SK-N-MC (cell line): ENCODE measurements around the gene GLTPD2.

Experiments used
- FOXP2 ChIP-seq: optimal IDR thresholded peaks from 2 replicates; pipeline ENCODE3; 2011; ENCODE audit warnings: mild to moderate bottlenecking, moderate library complexity; ENCODE audit not compliant: insufficient read depth; ENCODE audit errors: extremely low read length, control extremely low read depth
- POLR2AphosphoS5 ChIP-seq: IDR thresholded peaks from 2 replicates; pipeline ENCODE4 v1.6.1; 2012; ENCODE audit warnings: mild to moderate bottlenecking, low read depth, low read length, borderline replicate concordance

DNA sequence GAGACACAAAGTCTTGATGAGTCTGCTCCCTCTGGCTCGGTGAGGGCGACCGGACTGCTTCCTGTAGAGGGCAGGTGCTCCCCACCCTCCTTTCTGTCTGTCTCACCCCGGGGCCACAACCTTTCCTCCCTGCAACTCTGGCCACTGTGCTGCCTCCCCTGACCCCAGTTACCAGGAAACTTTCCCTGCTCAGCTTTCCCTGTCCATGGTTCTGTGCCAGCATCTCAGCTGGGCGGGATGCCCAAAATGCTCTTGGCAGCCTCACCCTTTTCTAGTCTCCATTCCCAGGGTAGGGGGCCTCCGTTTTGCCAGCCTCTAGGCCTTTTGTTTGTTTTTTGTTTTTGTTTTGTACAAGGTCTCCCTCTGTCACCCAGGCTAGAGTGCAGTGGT lies 19.6 kb downstream of the GLTPD2 start:
- TF ChIP-seq POLR2AphosphoS5 (no peak), FOXP2 (no peak)
